Measurements from ENCODE around the gene MAG.

- TF ChIP-seq POLR2AphosphoS5 (IDR thresholded peaks at IDR 0.05) (no peak), POLR2A (IDR thresholded peaks at IDR 0.05; ENCODE audit: low read depth) (no peak), CTCF (IDR thresholded peaks at IDR 0.05) (no peak)
Observed at GRCh38 chr19:35331551-35332214, 39.7 kb downstream of the MAG start.

All from esophagus muscularis mucosa (tissue), 3 donors.